Prostate gland (tissue), 2 donors: ENCODE data around the gene C11orf21.

Experiments used
- POLR2AphosphoS5 ChIP-seq: sonication (generic); formaldehyde crosslinking; IDR thresholded peaks from one replicate; pipeline ENCODE4 v1.6.1; 2017; ENCODE audit warnings: antibody characterized with exemption
- TF ChIP-seq, protein P1 (sequence below), 4 experiments: fragments of 200-600 bp in 2 of 4; fragments of 450-650 bp in 2 of 4; sonication (generic) in 2 of 4; IDR thresholded peaks; 1 replicate in 3 of 4; 2 replicates in 1 of 4; pipeline ENCODE4 v1.5.1; 2016 to 2019; ENCODE audit warnings: antibody characterized with exemption in 4 of 4, mild to moderate bottlenecking in 2 of 4, moderate library complexity in 2 of 4

- TF ChIP-seq, protein P1, sequence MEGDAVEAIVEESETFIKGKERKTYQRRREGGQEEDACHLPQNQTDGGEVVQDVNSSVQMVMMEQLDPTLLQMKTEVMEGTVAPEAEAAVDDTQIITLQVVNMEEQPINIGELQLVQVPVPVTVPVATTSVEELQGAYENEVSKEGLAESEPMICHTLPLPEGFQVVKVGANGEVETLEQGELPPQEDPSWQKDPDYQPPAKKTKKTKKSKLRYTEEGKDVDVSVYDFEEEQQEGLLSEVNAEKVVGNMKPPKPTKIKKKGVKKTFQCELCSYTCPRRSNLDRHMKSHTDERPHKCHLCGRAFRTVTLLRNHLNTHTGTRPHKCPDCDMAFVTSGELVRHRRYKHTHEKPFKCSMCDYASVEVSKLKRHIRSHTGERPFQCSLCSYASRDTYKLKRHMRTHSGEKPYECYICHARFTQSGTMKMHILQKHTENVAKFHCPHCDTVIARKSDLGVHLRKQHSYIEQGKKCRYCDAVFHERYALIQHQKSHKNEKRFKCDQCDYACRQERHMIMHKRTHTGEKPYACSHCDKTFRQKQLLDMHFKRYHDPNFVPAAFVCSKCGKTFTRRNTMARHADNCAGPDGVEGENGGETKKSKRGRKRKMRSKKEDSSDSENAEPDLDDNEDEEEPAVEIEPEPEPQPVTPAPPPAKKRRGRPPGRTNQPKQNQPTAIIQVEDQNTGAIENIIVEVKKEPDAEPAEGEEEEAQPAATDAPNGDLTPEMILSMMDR (IDR thresholded peaks at IDR 0.05), result no peak
- TF ChIP-seq POLR2AphosphoS5, result no peak
Observed at GRCh38 chr11:2263071-2263565, 38.6 kb downstream of the C11orf21 start.
